HCT116 (cell line): ENCODE measurements around the gene RAB8A.

ENCODE experiments used
- ATF3 ChIP-seq: IDR thresholded peaks from 2 replicates; pipeline ENCODE4 v1.6.1; 2012
- CTCF ChIP-seq, 3 experiments: fragments of 200-600 bp in 1 of 3; sonication (generic) in 1 of 3; IDR thresholded peaks in 2 of 3; conservative IDR thresholded peaks in 1 of 3; 2 replicates each; pipeline ENCODE4 v1.5.1; 2012 to 2017; ENCODE audit warnings: low read depth in 2 of 3, low read length in 2 of 3, antibody characterized with exemption in 1 of 3, borderline replicate concordance in 1 of 3, control low read depth in 1 of 3, mild to moderate bottlenecking in 1 of 3, mixed read lengths in 1 of 3, mixed run types in 1 of 3, moderate library complexity in 1 of 3; ENCODE audit not compliant: insufficient read depth in 1 of 3
- EGR1 ChIP-seq: IDR thresholded peaks from 2 replicates; pipeline ENCODE4 v1.6.1; 2012; ENCODE audit warnings: low read depth
- MAX ChIP-seq: IDR thresholded peaks from 2 replicates; pipeline ENCODE4 v1.6.1; 2012
- POLR2A ChIP-seq: IDR thresholded peaks from 2 replicates; pipeline ENCODE4 v1.7.0; 2011; ENCODE audit warnings: borderline replicate concordance; ENCODE audit not compliant: insufficient read depth, insufficient read length; ENCODE audit errors: extremely low read depth
- POLR2AphosphoS5 ChIP-seq: IDR thresholded peaks from 2 replicates; pipeline ENCODE4 v1.6.1; 2011; ENCODE audit warnings: mild to moderate bottlenecking, low read depth, low read length, moderate library complexity
- REST ChIP-seq: IDR thresholded peaks from 2 replicates; pipeline ENCODE4 v1.6.1; 2012; ENCODE audit warnings: low read depth
- YY1 ChIP-seq: IDR thresholded peaks from 2 replicates; pipeline ENCODE4 v1.6.1; 2011; ENCODE audit warnings: low read length, low read depth, moderate library complexity, mild to moderate bottlenecking; ENCODE audit not compliant: insufficient replicate concordance; ENCODE audit errors: extremely low read depth
- ZNF274 ChIP-seq: fragments of 200-500 bp; sonication (Bioruptor generic); IDR thresholded peaks from 2 replicates; pipeline ENCODE4 v1.6.1; 2014; ENCODE audit warnings: mild to moderate bottlenecking, low read depth, low read length, inconsistent platforms

GRCh38 chr19:16074488-16075365, 37.0 kb upstream of the RAB8A start:
- no peak for TF ChIP-seq YY1
- TF ChIP-seq ZNF274, result no peak
- no peak for TF ChIP-seq POLR2A
- no peak for TF ChIP-seq CTCF (IDR thresholded peaks at IDR 0.05 in 2 of 3, conservative IDR thresholded peaks at IDR 0.05 in 1 of 3; ENCODE audit: borderline replicate concordance in 1 of 3, insufficient read depth in 1 of 3, low read depth in 2 of 3, low read length in 2 of 3)
- no peak for TF ChIP-seq MAX
- 0 out of 2 replicates have a peak, but pooled peaks have one; percentile 3 for TF ChIP-seq POLR2AphosphoS5
- TF ChIP-seq EGR1, result no peak
- TF ChIP-seq REST, result no peak
- TF ChIP-seq ATF3, result no peak
